Breast epithelium (tissue), 3 donors: ENCODE measurements around the gene DNM3.

Experiments
- POLR2A ChIP-seq: fragments of 450-650 bp; IDR thresholded peaks from one replicate; pipeline ENCODE4 v1.6.1; 2016; ENCODE audit warnings: antibody characterized with exemption, mild to moderate bottlenecking, moderate library complexity
- POLR2AphosphoS5 ChIP-seq, 3 donors: sonication (generic); formaldehyde crosslinking; IDR thresholded peaks; one replicate each; pipeline ENCODE4 v1.6.1; 2017; ENCODE audit warnings: antibody characterized with exemption in 3 of 3

DNA sequence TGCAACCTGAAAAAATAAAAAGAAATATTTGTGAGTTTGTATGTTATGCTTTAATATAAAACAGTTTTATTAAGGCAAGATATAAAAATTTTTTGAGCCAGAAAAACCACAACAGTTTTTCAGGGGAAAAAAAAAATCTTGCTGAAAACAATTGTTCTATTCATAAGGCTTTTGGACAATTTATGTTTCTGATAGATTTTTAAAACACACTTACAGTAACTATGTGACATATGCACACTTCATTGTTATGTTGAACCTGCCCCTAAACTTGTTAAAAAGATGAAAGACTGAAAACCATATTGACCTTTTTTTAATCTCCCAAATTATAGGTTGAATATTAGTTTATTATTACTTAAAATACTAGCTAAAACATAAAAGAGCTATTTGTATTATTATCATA is 299.3 kb downstream of the DNM3 start:
- TF ChIP-seq POLR2A: no peak
- TF ChIP-seq POLR2AphosphoS5 (IDR thresholded peaks at IDR 0.05): no peak
